WI38 (cell line): ENCODE results near the gene C9orf153.

Experiments used
- H3K4me3 ChIP-seq: 2 replicates; pipeline ENCODE4 v1.5.1; 2011; ENCODE audit warnings: low read depth, mild to moderate bottlenecking, control low read depth, low read length
- TF ChIP-seq, protein P1 (sequence below): IDR thresholded peaks from 2 replicates; pipeline ENCODE4 v1.5.1; 2012; ENCODE audit warnings: low read depth, mild to moderate bottlenecking, control low read depth, low read length

The C9orf153 gene

DNA sequence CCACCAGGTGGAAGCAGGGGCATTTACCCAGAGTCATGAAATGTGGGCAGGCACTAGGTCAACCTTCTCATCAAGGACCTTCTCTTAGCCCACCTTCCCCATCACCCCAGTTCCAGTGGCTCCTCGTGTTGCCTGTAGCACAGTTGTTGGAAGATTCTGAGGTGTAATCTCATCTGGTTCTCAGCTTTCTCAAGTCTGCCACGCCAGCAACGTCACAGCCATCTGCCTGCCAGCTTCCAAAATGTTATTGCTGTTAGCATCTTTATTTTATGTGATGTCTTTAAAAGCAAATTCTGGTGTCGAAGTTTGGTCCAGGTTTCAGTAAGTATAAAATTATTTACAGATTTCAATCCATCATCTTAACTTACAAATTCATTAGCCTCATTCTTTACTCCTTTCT is 10.7 kb downstream of the C9orf153 start:
- TF ChIP-seq, protein P1, sequence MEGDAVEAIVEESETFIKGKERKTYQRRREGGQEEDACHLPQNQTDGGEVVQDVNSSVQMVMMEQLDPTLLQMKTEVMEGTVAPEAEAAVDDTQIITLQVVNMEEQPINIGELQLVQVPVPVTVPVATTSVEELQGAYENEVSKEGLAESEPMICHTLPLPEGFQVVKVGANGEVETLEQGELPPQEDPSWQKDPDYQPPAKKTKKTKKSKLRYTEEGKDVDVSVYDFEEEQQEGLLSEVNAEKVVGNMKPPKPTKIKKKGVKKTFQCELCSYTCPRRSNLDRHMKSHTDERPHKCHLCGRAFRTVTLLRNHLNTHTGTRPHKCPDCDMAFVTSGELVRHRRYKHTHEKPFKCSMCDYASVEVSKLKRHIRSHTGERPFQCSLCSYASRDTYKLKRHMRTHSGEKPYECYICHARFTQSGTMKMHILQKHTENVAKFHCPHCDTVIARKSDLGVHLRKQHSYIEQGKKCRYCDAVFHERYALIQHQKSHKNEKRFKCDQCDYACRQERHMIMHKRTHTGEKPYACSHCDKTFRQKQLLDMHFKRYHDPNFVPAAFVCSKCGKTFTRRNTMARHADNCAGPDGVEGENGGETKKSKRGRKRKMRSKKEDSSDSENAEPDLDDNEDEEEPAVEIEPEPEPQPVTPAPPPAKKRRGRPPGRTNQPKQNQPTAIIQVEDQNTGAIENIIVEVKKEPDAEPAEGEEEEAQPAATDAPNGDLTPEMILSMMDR = no peak
- no peak overlapping the region for H3K4me3 ChIP-seq

DNA sequence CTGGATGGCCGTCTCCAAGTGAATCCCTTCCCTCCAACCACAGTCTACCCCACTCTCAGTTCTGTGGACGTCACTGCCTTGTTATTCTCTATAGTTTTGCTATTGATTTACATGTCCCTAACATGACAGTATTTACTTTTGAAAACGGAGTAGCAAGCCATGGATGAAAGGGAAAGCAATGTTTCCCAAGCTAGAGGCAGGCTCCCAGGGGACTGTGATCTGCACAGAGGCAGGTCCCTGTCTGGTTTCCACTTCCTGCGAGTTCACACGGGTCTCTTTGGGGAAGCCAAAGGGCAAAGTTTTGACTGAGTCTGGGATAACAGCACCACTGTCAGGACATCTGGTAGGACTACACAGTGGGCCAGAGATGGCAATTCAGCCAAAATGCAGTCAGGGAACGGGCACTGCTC is 12.7 kb downstream of the C9orf153 start:
- TF ChIP-seq, protein P1 = no peak
- H3K4me3 ChIP-seq = no peak overlapping the region

DNA sequence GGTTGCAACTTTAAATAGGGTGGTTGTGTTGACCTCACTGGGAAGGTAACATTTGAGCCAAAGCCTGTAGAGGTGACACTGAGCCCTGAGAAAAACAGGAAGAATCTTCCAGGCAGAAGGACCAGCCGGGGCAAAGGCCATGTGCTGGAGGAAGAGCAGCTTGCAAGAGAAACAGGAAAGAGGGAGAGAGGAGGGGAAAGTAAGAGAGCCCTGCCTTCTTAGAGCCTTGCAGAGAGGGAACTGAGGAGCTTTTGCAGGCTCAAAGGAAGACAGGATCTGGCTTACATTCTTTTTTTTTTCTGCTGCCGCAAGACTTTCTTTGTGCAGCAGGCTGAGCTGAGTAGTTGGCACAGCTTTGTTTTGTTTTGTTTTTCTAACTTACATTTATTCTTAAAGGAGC is 17.4 kb downstream of the C9orf153 start:
- H3K4me3 ChIP-seq = no peak overlapping the region
- TF ChIP-seq, protein P1 = no peak

- TF ChIP-seq, protein P1 = no peak
- no peak overlapping the region for H3K4me3 ChIP-seq
These were observed 18.2 kb downstream of the C9orf153 start for GRCh38 chr9:86241216-86241615.

DNA sequence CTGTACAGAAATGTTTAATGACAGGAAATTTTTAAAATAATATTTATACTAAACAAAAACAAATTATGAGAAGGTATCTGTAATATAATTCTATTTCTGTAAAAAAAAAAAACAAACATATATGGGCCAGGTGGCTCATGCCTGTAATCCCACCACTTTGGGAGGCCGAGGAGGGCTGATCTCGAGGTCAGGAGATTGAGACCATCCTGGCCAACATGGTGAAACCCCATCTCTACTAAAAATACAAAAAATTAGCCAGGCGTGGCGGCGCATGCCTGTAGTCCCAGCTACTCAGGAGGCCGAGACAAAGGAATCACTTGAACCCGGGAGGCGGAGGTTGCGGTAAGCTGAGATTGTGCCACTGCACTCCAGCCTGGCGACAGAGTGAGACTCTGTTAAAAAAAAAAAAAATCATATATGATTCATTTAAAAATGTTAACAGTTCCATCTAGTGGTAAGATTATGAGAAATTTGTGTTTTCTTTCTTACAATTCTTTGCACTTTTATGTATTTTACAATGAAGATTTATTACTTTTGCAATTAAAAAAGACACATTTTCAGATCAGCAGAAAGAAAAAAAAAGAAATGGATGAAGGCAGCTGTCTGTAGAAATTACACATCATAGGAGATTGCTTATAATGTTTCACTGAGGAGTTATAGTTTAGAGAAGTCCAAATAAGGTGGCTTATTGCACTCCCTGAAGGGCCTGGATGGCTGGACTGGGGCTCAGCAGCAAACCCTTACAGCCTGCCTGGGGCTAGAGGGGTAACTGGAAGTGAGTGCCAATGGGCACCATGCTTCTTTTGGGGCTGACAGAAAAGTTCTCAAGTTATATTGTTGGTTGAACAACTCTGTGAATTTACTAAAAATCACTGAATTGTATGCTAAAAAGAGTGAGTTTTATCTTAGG is 20.3 kb downstream of the C9orf153 start:
- TF ChIP-seq, protein P1 = no peak
- H3K4me3 ChIP-seq = no peak overlapping the region

DNA sequence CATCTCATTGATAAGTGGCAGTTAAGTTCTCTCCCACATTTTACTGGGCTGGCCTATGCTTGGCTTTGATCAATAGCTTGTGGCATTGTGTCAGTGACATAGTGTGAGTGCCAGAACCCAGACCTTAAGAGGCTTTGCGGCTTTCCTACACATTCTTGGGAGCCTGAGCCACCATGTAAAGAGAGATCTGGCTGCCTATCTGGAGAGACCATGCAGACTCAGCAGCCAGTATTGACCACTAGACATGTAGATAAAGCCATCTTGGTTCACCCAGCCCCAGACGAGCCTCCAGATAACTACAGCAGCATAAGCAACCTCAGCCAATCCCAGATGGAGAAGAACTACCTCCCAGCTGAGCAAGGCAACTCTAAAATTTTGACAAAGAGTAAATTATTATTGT is 28.6 kb downstream of the C9orf153 start:
- H3K4me3 ChIP-seq = no peak overlapping the region
- TF ChIP-seq, protein P1 = no peak

GRCh38 chr9:86222667-86223066 is 36.8 kb downstream of the C9orf153 start:
- TF ChIP-seq, protein P1 = no peak
- no peak overlapping the region for H3K4me3 ChIP-seq
